WERI-Rb-1 (cell line): ENCODE results near the gene DAO.
"Not testable (repeated sequence)": the region's sequence is repeated elsewhere in the genome, so short reads cannot be mapped to it uniquely, and the experiment has no call there.

Experiments used
- DNase-seq: peaks from one replicate; pipeline ENCODE4 v3.0.0-alpha.2; 2020
- H3K27ac ChIP-seq: fragments of 250-450 bp; sonication (Bioruptor Pico); 2 replicates; pipeline ENCODE4 v1.5.1; 2020; ENCODE audit warnings: mild to moderate bottlenecking, moderate library complexity
- H3K27me3 ChIP-seq: fragments of 250-450 bp; sonication (Bioruptor Pico); 2 replicates; pipeline ENCODE4 v1.5.1; 2021; ENCODE audit warnings: mild to moderate bottlenecking, low read depth, moderate library complexity; ENCODE audit not compliant: insufficient read depth, severe bottlenecking
- H3K36me3 ChIP-seq: fragments of 250-450 bp; sonication (Bioruptor Pico); 2 replicates; pipeline ENCODE4 v1.5.1; 2020; ENCODE audit warnings: mild to moderate bottlenecking, moderate library complexity
- H3K4me3 ChIP-seq: 2 replicates; pipeline ENCODE4 v1.5.1; 2011; ENCODE audit warnings: low read depth, mild to moderate bottlenecking, control low read depth, low read length
- H3K9me3 ChIP-seq: fragments of 250-450 bp; sonication (Bioruptor Pico); 2 replicates; pipeline ENCODE4 v1.5.1; 2021; ENCODE audit warnings: mild to moderate bottlenecking, moderate library complexity; ENCODE audit not compliant: severe bottlenecking
- TF ChIP-seq, protein P1 (sequence below): IDR thresholded peaks from 2 replicates; pipeline ENCODE4 v1.5.1; 2011; ENCODE audit warnings: low read depth, mild to moderate bottlenecking, control low read depth, inconsistent platforms, low read length

The DAO gene

DNA sequence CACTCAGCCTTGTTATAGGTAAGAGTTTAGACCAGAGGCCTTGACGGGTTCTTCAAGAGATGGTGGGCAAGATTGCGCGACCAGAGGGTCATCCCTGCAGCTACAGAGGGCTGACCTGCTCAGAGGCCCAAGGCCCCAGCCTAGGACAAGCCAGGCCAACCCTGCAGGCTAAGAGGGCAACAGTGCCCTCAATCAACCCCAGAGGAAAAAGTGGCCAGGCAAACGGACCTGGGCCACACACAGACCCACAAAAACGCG is 23.8 kb upstream of the DAO start:
- Histone ChIP-seq H3K9me3 (peaks cover 3% of the 10 kb centered on the region), H3K27me3 (no peaks in the 10 kb centered on the region), H3K36me3 (peaks cover 32% of the 10 kb centered on the region), H3K4me3 (peak overlapping the region; percentile 69), H3K27ac (peak overlapping the region; percentile 83)
- TF ChIP-seq, protein P1, sequence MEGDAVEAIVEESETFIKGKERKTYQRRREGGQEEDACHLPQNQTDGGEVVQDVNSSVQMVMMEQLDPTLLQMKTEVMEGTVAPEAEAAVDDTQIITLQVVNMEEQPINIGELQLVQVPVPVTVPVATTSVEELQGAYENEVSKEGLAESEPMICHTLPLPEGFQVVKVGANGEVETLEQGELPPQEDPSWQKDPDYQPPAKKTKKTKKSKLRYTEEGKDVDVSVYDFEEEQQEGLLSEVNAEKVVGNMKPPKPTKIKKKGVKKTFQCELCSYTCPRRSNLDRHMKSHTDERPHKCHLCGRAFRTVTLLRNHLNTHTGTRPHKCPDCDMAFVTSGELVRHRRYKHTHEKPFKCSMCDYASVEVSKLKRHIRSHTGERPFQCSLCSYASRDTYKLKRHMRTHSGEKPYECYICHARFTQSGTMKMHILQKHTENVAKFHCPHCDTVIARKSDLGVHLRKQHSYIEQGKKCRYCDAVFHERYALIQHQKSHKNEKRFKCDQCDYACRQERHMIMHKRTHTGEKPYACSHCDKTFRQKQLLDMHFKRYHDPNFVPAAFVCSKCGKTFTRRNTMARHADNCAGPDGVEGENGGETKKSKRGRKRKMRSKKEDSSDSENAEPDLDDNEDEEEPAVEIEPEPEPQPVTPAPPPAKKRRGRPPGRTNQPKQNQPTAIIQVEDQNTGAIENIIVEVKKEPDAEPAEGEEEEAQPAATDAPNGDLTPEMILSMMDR, result no peak
- DNase-seq, result no peak

DNA sequence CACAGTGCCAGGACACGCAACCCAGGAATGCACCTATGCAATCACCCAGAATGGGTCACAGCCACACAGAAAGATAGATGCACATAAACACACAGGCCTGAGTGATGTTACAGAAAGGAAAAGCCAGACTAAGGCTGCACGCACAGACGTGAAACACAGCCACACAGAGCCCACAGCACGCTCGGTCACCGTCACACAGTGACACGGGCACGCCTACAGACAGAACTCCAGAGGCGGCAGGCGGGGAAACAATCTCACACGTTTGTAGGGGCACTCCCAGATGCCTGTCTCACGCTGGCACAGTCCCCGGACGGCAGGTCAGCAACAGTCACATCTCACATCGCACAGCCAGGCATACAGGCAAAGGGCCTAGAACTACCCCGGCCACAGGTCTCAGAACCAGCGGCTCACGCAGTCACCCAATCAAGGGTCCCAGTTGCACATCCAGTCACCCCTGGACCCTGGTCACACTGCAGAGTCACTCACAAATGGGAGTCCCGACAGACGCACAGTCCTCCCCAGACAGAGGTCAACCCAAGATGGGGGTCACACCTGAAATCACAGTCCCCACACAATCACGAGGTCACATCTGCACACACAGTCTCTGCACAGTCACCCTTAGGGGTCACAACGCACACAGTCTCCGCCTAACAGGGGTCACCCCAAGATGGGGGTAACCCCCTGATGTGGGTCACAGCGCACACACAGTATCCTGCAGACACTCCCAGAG is 23.3 kb upstream of the DAO start:
- peak overlapping the region; percentile 69 for H3K4me3 ChIP-seq
- no peak for DNase-seq
- H3K36me3 ChIP-seq, result peaks cover 28% of the 10 kb centered on the region
- H3K27ac ChIP-seq, result peak overlapping the region; percentile 83
- H3K27me3 ChIP-seq, result no peaks in the 10 kb centered on the region
- TF ChIP-seq, protein P1, result no peak
- H3K9me3 ChIP-seq, result peaks cover 3% of the 10 kb centered on the region

DNA sequence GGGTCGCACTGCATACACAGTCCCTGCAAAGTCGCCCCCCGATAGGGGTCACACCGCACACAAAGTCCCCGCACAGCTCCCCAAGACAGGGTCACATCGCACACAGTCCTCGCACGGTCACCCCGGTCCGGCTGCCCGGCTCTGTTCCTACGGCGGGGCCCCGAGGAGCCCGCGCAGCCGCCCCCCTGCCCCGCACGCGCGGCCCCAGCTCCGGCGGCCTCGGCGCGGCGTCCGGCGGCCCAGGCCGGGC is 22.8 kb upstream of the DAO start:
- TF ChIP-seq, protein P1, result no peak
- H3K9me3 ChIP-seq, result peaks cover 3% of the 10 kb centered on the region
- peaks cover 25% of the 10 kb centered on the region for H3K36me3 ChIP-seq
- peak overlapping the region; percentile 69 for H3K4me3 ChIP-seq
- no peaks in the 10 kb centered on the region for H3K27me3 ChIP-seq
- no peak for DNase-seq
- H3K27ac ChIP-seq, result peak overlapping the region; percentile 83

DNA sequence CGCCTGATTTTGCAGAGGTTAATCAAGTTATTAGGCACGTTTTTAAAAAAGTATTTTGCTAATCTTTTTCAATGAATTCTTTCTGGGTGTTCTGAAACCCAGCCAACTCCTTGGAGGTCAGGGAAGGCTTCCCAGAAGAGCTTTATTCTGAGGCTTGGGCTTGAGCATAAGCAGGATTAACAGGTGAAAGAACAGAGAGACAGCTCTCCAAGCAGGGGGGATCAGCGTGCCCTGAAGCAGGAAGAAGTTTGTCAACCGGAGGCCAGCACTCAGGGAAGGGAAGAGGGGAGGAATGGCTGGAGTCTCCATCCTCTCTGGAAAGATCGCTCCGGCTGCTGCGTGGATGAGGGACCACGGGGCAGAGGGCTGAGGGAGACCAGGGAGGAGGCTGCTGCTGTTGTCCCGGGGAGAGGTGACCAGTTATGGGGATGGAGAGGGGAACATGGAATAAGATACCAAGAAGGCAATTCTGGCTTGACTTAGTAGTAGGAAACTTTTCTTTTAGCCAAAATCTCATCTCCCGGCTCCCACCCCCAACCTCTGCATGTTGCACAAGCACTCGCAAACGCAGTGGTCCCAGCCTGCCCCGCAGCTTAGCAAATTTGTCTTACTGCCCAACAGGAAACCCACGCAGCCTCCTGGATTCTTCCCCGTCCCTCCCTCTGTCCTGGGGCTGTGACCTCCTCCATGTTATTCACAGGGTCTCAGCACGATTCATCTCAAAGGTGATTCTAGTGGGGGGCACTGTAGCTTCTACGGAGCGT is 21.4 kb upstream of the DAO start:
- Histone ChIP-seq H3K36me3 (peaks cover 14% of the 10 kb centered on the region), H3K9me3 (peaks cover 3% of the 10 kb centered on the region), H3K27ac (peak overlapping the region; percentile 93), H3K27me3 (no peaks in the 10 kb centered on the region), H3K4me3 (peak overlapping the region; percentile 42)
- TF ChIP-seq, protein P1, result no peak
- DNase-seq, result peak; percentile 65

DNA sequence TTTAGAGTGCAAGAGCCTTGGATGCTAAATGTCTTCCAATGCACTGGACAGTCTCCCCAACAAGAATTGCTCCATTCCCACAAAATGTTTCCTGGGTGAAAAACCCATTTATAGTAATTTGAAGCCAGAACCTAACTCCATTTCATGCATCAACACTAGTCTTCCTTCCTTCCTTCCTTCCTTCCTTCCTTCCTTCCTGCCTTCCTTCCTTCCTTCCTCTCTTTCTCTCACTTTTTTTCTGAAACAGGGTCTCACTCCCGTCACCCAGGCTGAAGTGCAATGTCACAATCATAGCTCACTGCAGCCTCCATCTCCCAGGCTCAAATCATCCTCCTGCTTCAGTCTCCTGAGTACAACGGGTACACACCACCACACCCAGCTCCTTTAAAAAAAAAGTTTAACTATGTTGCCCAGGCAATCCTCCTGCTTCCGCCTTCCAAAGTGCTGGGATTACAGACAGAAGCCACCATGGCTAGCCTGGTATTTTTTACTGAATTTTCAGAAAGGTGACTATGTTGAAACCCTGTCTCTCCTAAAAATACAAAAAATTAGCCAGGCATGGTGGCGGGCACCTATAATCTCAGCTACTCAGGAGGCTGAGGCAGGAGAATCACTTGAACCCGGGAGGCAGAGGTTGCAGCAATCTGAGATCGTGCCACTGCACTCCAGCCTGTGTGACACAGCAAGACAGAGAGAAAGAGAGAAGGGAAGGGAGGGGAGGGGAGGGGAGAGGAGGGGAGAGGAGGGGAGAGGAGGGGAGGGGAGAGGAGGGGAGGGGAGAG is 20.6 kb upstream of the DAO start:
- H3K36me3 ChIP-seq, H3K4me3 ChIP-seq, H3K9me3 ChIP-seq, H3K27me3 ChIP-seq, DNase-seq: not testable (repeated sequence)
- H3K27ac ChIP-seq, result peak overlapping the region; percentile 24

DNA sequence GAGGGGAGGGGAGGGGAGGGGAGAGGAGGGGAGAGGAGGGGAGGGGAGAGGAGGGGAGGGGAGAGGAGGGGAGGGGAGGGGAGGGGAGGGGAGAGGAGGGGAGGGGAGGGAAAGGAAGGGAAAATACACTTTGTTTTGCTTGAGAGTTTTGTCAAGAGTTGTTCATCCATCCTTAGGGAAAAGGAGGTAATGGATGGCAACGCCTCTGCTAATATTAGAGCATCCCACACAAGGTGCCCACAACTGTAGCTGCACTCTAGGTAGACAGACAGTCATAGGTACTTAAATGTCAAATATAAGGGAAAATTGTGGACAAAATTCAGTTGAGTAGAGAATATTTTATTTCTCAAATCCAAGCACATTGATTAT is 20.0 kb upstream of the DAO start:
- TF ChIP-seq, protein P1, result no peak
- peaks cover 3% of the 10 kb centered on the region for H3K9me3 ChIP-seq
- no peak overlapping the region for H3K4me3 ChIP-seq
- no peaks in the 10 kb centered on the region for H3K27me3 ChIP-seq
- no peak for DNase-seq
- H3K36me3 ChIP-seq, result peaks cover 3% of the 10 kb centered on the region
- no peak overlapping the region for H3K27ac ChIP-seq
